NCI-H524 treated with DMSO at 0.1 percent for 48 hours (cell line): ENCODE data around the gene FBXL16.

Source experiments
- DNase-seq: peaks from one replicate; lab custom pipeline; 2025; lab: John Stamatoyannopoulos, UW

The FBXL16 gene

DNA sequence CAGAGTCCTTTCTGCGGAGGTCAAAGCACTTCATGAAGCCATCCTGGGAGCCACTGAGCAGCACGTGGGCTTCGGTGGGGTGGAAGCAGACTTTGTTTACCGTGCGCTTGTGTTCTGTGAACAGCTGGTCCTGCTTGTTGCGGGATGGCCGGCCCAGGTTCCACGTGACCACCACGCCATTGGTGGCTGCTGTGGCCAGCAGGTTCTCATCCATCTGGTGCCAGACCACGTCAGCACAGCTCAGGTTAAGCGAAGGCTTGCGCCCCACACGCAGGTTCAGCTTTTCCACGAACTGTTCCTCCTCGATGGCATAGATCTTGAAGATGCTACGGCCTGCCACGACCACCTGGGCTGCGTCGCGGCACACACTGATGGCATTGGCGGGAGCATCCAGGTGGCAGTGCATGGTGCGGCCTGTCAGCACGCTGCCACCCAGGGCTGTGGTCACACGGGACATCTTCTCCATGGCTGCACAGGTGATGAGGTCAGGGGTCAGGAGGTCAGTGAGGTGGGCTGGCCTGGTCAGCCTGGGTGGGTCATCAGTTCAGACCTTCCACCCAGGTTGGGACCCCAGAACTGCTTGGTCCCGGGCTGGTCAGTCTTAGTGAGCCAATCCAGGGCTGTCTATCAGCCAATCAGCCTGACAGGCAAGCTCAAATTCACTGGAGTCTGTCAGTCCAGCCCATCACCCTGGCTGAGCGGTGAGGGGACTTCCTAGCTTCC, 16.3 kb downstream of the FBXL16 start:
- DNase-seq: no peak

- DNase-seq: no peak
Observed at GRCh38 chr16:687499-687898, 18.1 kb downstream of the FBXL16 start.

GRCh38 chr16:686459-687260, 18.9 kb downstream of the FBXL16 start:
- DNase-seq: no peak

DNA sequence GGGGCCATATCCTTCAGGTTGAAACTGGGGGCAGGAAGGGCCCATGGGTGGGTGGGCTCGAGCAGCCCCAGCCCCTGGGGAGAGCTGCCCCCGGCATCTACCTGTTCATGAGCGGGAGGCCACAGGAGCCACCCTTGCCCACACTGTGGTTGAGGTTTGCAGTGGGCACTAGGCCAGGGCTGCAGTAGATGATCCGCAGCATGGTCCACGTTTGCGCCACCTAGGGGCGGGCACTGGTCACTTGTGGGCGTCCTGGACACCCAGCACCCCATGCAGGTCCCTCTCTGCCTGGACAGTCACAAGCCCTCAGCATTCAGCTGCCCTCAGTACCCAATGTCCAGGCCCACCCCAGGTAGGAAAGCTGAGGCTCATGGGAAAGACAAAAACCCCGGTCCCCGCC, 19.6 kb downstream of the FBXL16 start:
- DNase-seq: no peak

GRCh38 chr16:684961-685696, 20.5 kb downstream of the FBXL16 start:
- DNase-seq: no peak

GRCh38 chr16:684071-684794, 21.4 kb downstream of the FBXL16 start, which contains the start of gene JMJD8:
Gene JMJD8 (minus strand): TSS chr16:684334. CDS start chr16:684319, 15 bp downstream.
- peak; percentile 63 for DNase-seq

- no peak for DNase-seq
Observed at GRCh38 chr16:683396-684070, 22.1 kb downstream of the FBXL16 start.

- DNase-seq: no peak
Observed at GRCh38 chr16:682493-683395, 22.9 kb downstream of the FBXL16 start.

DNA sequence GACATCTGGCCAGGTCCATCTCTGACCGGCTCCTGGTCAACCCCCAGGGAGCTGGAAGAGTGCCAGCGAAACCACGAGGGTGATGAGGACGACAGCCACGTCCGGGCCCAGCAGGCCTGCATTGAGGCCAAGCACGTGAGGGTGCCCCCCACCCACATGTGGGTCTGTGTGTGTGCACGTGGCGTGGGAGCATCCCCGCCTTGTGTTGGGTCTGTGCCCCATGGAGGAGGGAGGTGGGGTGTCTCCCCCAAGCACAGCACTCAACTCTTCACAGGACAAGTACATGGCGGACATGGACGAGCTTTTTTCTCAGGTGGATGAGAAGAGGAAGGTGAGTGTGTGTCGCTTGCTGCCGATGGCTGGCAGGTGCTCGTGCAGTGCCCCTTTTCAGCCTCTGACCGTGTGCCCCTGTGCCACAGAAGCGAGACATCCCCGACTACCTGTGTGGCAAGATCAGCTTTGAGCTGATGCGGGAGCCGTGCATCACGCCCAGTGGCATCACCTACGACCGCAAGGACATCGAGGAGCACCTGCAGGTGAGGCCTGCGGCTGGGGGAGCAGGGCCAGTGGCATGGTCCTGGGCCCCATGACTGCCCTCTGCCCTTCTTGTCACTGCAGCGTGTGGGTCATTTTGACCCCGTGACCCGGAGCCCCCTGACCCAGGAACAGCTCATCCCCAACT, 23.7 kb downstream of the FBXL16 start:
- no peak for DNase-seq

DNA sequence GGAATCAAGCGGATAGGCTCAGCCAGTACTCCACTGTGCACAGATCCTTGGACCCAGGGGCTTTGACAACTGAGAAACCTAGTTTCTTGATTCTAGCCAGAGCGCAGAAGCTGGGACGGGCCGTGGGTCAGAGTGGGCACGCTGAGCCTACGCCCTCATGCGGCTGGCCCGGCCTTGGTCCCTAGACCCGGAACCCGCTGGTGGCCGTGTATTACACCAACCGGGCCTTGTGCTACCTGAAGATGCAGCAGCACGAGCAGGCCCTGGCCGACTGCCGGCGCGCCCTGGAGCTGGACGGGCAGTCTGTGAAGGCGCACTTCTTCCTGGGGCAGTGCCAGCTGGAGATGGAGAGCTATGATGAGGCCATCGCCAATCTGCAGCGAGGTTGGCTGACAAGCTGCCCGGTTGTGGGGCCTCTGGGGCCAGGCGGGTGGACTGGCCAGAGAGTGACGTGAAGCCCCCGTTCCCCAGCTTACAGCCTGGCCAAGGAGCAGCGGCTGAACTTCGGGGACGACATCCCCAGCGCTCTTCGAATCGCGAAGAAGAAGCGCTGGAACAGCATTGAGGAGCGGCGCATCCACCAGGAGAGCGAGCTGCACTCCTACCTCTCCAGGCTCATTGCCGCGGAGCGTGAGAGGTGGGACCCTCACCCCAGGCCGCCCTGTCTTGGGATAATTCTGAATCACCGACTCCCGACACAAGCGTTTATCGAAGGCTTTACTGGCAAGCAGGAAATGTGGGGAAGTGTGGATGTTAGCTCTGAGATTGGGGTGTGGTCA, 24.4 kb downstream of the FBXL16 start:
- DNase-seq: no peak

GRCh38 chr16:680625-680945, 25.0 kb downstream of the FBXL16 start:
- DNase-seq: no peak

DNA sequence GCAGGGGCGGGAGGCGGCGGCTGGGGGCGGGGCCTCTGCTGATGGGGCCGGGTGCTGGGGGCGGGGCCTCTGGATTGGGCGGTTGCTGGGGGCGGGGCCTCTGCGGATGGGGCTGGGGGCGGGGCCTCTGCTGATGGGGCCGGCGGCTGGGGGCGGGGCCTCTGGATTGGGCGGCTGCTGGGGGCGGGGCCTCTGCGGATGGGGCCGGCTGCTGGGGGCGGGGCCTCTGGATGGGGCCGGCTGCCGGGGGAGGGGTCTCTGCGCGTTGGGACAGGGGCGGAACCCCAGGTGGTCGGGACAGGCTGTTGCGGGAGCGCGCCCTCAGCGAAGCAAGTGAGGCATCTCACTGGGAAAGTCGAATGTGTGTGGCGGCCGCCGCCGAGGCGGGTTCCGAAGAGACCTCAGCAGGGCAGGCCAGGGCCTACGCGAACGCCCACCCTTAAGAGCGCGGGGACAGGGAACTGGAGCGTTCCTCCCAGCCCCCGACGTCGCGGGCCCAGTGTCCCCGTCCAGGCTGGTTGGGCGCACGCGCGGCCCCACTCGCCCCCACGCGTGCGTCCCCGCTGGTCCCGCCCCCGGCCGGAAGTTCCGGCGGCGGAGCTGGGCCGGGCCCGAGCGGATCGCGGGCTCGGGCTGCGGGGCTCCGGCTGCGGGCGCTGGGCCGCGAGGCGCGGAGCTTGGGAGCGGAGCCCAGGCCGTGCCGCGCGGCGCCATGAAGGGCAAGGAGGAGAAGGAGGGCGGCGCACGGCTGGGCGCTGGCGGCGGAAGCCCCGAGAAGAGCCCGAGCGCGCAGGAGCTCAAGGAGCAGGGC, 25.6 kb downstream of the FBXL16 start, which contains the start of gene STUB1:
TSS of gene STUB1 (plus strand) at position 597 of the 811 bp plus-strand sequence. CDS start at position 713, 116 bp downstream.
- peak; percentile 28 for DNase-seq

GRCh38 chr16:678858-679813, 26.5 kb downstream of the FBXL16 start:
- DNase-seq: peak; percentile 17

DNA sequence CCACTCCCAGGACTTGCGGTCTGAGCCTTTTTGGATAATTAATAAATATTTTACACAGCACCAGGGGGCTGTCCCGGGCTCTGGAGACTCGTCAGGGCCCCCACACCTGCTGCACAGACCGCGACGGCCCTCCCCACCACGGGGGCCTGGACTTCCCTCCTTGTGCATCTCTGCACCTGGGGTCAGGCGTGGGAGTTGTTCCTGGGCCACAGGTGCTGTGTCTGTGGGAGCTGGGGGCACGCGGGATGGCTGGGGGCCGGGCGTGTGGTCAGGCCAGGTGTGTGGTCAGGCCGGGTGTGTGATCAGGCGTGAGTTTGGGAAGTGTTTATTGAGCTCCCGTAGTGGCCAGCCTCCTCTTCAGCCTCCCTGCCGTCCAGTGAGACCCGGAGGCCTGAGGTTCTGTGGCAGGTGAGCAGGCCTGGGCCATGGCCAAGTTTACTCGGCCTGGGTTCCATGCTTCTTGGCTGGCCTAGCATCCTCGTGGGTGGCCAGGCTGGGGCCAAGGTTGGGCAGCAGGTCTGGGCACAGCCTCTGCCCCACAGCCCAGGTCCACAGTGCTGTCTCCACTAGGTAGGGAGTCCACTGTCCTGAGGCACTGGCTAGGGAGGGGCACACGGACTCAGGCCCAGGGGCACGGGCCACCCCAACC, 27.3 kb downstream of the FBXL16 start:
- DNase-seq: no peak

DNA sequence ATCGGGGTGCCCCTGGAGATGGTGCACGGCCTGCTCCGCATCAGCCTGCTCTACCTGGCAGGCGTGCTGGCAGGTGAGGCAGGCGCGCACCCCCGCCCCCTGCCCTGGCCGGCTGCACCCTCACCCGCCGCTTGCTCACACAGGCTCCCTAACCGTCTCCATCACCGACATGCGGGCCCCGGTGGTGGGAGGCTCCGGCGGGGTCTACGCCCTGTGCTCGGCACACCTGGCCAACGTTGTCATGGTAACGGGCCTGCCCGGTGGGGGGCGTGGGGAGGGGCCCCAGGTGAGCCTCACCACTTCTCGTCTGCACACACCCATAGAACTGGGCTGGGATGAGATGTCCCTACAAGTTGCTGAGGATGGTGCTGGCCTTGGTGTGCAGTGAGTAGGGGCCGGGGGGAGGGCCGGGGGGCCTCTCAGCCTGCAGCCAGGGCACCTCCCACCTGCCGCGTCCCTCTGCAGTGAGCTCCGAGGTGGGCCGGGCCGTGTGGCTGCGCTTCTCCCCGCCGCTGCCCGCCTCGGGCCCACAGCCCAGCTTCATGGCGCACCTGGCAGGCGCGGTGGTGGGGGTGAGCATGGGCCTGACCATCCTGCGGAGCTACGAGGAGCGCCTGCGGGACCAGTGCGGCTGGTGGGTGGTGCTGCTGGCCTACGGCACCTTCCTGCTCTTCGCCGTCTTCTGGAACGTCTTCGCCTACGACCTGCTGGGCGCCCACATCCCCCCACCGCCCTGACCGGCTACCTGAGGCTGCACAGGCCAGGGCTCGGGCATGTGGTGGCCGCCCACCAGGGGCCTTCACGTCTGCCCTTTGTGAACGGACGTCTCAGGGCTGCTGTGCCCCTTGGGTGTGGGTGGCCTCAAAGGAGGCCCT, 28.0 kb downstream of the FBXL16 start:
- DNase-seq: no peak
